GM21423 (cell line): ENCODE measurements around the gene NFIA.
"Not testable (repeated sequence)": the region's sequence is repeated elsewhere in the genome, so short reads cannot be mapped to it uniquely, and the experiment has no call there.

Experiments used
- ATAC-seq: cut with Tn5 transposase; IDR thresholded peaks from one replicate; pipeline ENCODE4 v1.9.1; 2021; ENCODE audit warnings: mild to moderate bottlenecking, moderate library complexity; ENCODE audit not compliant: unreplicated experiment

The NFIA gene

DNA sequence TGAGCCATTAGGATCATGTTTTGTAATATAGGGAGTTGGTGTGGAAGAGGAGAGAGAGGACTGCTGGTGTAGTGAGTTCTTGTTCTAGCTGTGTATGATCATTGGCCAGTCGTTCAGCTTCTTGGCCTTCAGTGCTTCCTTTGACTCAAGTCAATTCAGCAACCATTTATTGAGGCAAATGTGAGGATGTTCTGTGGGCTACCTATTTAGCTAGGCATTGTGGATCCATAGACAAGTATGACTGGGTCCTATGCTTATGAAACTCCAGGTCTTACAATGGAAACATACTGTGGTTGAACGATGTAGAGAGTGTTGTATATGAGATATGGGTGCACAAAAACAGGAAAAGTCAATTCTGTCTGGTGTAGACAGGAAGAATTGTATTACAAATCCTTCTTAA is 41.7 kb downstream of the NFIA start:
- ATAC-seq = no peak

DNA sequence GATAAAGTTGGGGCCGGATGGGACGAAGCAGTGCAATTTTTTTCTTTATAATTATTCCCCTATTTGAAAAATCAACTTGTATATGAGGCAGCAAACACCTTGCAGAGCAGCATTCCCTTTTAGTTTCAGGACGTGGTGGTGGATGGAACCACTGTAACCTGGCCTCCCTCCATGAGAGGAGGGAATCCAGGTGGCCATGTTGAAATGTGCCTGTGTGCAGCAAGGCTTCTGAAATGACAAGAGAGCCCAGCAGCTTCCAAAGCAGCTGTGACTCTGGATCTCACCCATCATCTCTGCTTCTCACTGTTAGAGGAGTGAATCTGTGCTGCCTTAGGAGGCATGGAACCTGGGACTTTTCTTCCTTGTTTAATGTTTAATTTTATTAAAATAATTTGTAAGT is 42.3 kb downstream of the NFIA start:
- no peak for ATAC-seq

DNA sequence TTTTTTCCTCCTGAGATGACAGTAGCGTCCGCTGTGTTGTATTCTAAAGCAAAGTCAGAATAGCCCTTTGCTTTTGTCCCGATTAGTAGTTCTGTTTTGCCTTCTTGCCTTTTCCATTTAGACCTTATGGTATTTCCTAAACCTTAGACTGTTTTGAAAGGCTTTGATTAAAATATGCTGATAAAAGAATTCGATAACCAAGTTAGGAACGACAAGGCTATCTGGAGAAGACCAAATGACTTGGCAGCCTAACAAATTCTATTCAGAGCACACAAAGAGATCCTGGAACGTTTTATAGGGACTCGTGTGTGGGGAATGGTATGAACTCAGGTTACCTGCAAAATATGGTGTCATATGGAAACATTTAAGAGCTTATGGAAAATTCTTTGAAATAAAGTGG is 42.9 kb downstream of the NFIA start:
- no peak for ATAC-seq

- ATAC-seq = no peak
Measured at GRCh38 chr1:61125895-61126294, 43.5 kb downstream of the NFIA start.

- ATAC-seq = not testable (repeated sequence)
Measured at GRCh38 chr1:61126843-61127242, 44.5 kb downstream of the NFIA start.

DNA sequence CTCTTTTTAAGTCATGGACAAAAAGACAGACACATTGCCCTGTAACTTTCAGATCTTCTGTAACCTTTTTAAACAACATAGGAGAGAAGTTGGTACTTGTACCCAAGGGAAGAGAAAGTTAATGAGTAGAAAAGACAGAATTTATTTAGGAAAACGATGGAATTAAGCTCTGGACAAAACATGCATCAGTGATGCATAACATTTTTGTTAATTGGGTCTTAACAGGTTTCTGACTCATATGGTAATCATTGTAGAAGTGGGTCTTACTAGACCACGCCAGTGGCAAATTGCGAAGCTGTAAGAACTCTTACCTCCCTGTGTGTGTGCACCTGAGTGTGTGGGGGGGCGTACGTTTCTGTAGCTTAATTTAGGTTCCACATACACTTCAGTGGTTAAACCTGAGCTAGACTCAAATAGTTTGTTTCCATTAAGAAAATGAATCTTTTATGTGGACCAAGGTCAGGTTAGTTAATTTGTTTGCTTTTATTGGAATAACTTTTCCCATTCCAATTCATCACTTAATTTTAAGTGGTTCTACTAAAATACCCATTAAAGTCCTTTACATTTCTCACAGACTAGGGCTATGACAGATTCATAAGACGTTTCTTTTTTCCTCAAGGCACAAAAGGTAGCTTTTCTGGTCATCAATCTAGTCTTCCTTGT is 48.1 kb downstream of the NFIA start:
- ATAC-seq = no peak

DNA sequence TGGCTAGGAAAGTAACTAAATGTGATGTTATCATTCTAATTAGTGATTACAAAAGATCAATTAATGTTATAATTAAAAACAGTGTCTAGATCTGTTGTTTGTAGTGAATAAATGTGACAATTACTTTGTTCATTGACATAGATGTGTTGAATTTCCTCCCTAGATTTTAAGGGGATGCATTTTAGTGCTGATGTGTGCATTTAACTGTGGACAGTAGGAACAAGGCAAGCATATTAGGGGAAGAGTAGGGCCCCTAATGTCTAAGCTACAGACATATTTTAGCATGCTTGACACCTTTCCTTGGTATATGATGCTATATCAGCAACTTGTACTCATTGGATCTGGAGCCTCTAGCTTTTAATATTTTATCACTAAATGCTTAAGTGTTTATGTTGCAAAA is 48.9 kb downstream of the NFIA start:
- ATAC-seq = no peak

DNA sequence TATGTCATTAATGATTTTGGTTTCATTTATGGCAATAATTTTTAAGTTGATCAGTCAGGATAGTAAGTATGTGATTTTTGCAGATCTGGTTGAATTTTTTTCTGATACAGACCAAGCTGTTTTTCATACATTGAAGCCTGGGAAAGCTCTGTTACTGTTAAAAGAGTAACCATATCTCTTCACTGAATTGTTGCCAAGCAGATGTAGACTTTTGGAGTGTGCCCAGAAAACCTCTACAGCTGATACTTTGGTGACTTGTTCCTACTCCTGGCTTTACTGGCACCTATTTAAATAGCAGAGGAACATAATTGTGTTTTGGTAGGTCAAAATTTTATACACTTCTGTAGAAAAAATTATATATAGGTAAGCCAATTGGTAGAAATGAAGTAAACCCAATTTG is 49.4 kb downstream of the NFIA start:
- no peak for ATAC-seq

DNA sequence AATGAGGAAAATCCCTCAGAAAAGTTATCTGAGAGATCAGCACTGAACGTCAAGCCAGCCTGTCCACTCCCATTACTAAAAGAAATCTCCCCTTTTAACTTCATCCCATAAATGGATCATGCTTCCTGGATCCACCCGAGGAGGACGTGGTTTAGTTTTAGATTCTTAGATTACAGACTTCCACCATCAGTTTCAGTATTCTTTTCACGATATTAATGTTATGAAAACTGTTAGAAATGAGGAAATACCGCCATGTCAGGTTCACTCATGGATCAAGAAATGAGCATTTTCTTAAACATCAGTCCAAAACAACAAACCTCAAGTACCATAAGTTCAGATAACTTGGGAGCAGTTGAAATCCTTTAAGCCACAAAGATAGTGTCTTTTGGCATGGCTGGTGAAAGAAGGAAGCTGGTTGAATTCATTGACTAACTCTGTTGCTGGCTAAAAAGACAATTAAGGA is 49.8 kb downstream of the NFIA start:
- no peak for ATAC-seq

GRCh38 chr1:61132645-61133334 is 50.4 kb downstream of the NFIA start:
- no peak for ATAC-seq

DNA sequence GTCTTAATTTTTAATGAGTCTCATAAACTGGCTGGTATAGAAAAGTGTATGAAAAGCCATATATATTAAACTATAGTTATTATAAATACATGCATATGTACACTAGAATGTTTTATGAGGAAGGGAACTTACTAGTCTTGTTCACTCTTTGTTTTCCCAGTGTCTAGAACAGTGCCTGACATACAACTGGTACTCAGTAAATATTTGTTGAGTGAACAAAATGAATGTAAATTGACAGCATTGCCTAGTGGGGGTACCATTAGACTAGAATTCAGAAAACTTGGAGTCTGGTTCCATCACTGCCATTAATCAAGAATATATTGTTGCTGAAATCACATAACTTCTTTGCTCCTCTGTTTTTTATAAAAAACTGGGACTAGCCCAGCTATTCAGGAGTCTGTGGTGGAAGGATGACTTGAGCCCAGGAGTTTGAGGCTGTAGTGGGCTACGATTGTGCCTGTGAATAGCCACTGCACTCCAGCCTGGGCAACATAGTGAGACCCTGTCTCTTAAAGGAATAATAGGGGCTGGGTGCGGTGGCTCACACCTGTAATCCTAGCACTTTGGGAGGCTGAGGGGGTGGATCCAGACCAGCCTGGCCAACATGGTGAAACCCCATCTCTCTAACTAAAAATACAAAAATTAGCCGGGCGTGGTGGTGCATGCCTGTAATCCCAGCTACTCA is 51.1 kb downstream of the NFIA start:
- no peak for ATAC-seq

GRCh38 chr1:61135291-61135690 is 52.9 kb downstream of the NFIA start:
- no peak for ATAC-seq

DNA sequence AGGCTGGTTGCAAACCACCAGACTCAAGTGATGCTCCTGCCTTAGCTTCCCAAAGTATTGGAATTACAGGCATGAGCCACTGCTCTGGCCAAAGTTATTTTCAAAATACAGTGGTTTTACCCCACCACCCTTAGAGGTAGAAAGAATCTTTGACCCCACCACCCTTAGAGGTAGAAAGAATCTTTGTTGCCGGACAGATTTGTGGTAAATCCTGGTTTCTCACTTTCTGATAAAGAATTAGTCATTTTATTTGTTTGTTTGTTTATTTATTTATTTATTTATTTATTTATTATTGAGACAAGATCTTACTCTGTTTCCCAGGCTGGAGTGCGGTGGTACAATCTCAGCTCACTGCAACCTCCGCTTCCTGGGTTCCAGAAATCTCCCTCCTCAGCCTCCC is 55.9 kb downstream of the NFIA start:
- no peak for ATAC-seq

DNA sequence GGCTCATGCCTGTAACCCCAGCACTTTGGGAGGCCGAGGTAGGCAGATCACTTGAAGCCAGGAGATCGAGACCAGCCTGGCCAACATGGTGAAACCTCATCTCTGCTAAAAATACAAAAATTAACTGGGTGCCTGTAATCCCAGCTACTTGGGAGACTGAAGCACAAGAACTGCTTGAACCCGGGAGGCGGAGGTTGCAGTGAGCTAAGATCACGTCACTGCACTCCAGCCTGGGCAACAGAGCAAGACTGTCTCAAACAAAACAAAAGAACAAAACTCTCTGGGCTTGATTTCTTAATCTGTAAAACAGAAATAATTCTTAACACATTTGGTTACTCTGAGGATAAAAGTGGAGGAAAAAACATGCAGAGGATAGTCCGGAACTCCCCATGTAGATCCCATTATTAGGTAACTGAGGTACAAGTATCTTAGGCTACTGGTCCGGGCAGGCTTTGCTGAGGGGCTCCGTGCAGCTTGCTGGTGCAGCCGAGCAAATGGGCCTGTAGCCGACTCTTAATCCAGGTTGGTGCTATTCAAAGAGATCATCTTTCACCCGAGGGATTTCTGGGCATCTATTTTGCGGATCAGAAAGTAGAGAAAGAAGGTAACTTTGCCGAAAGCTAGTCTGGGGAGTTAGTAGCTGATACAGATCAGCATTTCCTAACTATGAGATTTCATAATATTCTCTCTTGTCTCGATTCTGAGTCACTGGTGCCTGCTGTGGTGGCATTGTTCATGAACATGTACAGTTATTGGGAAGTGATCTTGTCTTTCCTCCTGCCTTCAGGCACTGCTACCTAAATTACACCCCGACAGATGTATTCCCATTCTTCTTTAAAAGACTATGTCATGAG is 56.8 kb downstream of the NFIA start:
- ATAC-seq = no peak

GRCh38 chr1:61139775-61140549 is 57.6 kb downstream of the NFIA start:
- ATAC-seq = no peak

- no peak for ATAC-seq
Measured at GRCh38 chr1:61140778-61141177, 58.4 kb downstream of the NFIA start.

DNA sequence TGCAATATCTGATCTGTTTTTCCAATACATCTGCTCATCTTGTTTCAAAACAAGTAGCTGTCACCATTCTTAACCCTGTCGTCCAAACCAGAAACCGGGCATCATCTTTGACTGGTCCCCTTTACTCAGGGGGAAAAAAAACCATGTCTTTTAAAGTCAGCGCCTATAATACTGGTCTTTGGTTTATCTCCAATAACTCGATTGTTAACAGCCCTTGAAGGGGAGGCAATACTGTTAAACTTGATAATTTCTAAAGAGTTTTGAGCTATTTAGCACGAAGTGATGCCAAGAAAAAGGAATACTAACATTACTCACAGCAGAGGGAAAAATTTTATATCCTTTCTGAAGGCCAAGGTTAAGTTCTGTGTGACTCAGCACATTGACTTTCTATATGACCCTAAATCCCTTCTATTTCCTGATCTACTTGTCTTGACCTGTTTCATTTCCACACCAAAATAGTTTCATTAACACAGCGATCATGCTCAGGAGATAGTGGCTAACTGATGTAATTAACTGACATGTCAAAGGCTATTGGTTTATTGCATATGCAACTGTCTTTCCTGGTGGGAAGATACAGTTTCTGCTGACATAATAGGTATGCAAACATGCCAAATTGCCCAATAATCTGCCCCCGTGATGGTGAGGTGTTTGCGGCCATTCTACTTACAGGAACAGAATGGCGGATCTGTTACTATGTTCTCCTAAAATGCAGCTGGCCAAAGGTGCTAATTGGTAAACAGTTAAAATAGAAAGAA is 59.1 kb downstream of the NFIA start:
- no peak for ATAC-seq

GRCh38 chr1:61142043-61142440 is 59.7 kb downstream of the NFIA start:
- ATAC-seq = no peak

- no peak for ATAC-seq
Measured at GRCh38 chr1:61142726-61143500, 60.6 kb downstream of the NFIA start.
